ENCODE data around the gene CSTF2T.

CSTF2T gene

GRCh38 chr10:51699475-51700227, at the start of gene CSTF2T:
Gene CSTF2T, minus strand, starts transcription at chr10:51699595. Its CDS starts 46 bp downstream, at chr10:51699549.
- peak; percentile 44 for DNase-seq

GRCh38 chr10:51748959-51749358, 49.6 kb upstream of the CSTF2T start:
- no peak for DNase-seq

GRCh38 chr10:51747216-51747615, 47.8 kb upstream of the CSTF2T start:
- no peak for DNase-seq

- no peak for DNase-seq
These were observed 46.0 kb upstream of the CSTF2T start for GRCh38 chr10:51745397-51745796.

GRCh38 chr10:51744235-51745000, 45.0 kb upstream of the CSTF2T start:
- no peak for DNase-seq

GRCh38 chr10:51743146-51743545, 43.8 kb upstream of the CSTF2T start:
- no peak for DNase-seq

GRCh38 chr10:51733057-51733456, 33.7 kb upstream of the CSTF2T start:
- no peak for DNase-seq

GRCh38 chr10:51729822-51730555, 30.6 kb upstream of the CSTF2T start:
- no peak for DNase-seq

GRCh38 chr10:51724038-51724437, 24.6 kb upstream of the CSTF2T start:
- no peak for DNase-seq

- no peak for DNase-seq
These were observed 19.5 kb upstream of the CSTF2T start for GRCh38 chr10:51718804-51719291.

GRCh38 chr10:51716981-51717380, 17.6 kb upstream of the CSTF2T start:
- DNase-seq, result no peak

GRCh38 chr10:51711519-51711891, 12.1 kb upstream of the CSTF2T start:
- DNase-seq, result no peak

- no peak for DNase-seq
These were observed 10.1 kb upstream of the CSTF2T start for GRCh38 chr10:51709324-51709972.

GRCh38 chr10:51708609-51709008, 9.2 kb upstream of the CSTF2T start:
- DNase-seq, result no peak

- DNase-seq, result no peak
These were observed 8.5 kb upstream of the CSTF2T start for GRCh38 chr10:51707821-51708424.

GRCh38 chr10:51707392-51707791, 8.0 kb upstream of the CSTF2T start:
- DNase-seq, result no peak

- DNase-seq, result no peak
These were observed 6.8 kb upstream of the CSTF2T start for GRCh38 chr10:51706225-51706624.

- no peak for DNase-seq
These were observed 6.4 kb upstream of the CSTF2T start for GRCh38 chr10:51705774-51706173.

GRCh38 chr10:51700228-51700817, 928 bp upstream of the CSTF2T start:
- peak; percentile 37 for DNase-seq

GRCh38 chr10:51699145-51699474, 285 bp downstream of the CSTF2T start:
- DNase-seq, result no peak

- DNase-seq, result no peak
These were observed 827 bp downstream of the CSTF2T start for GRCh38 chr10:51698473-51699063.

- DNase-seq, result no peak
These were observed 3.1 kb downstream of the CSTF2T start for GRCh38 chr10:51696251-51696650.

Measured in SHP77 treated with DMSO at 0.1 percent for 48 hours (cell line).